OCI-LY7 (cell line): ENCODE measurements around the gene SETBP1. TPM values are rescaled to one million over a fixed set of nuclear protein-coding genes. Genes with fewer than 3 reads are reported as not detected.

ENCODE experiments used
- BruUV-seq: library from RNA; stranded (reverse); fragments of 400-500 nt; replicated peaks from 2 replicates; lab custom pipeline; 2021; lab: Mats Ljungman, UMichigan
- CTCF ChIA-PET: fragments of 300-600 bp; sonication (Branson Sonifier 250); formaldehyde crosslinking; loops from one replicate; lab custom pipeline; 2022; ENCODE audit warnings: antibody characterized with exemption; ENCODE audit not compliant: unreplicated experiment; lab: Charles Lee
- POLR2A ChIA-PET: fragments of 300-600 bp; sonication (Branson Sonifier 250); formaldehyde crosslinking; loops from one replicate; lab custom pipeline; 2022; ENCODE audit warnings: antibody characterized with exemption; lab: Charles Lee
- DNase-seq: peaks from one replicate; pipeline ENCODE4 v3.0.0-alpha.2; 2015; ENCODE audit warnings: low spot score
- H2AFZ ChIP-seq: fragments of 200-600 bp; sonication (generic), shearing (Covaris generic); 2 replicates; pipeline ENCODE4 v1.6.1; 2014; ENCODE audit warnings: mild to moderate bottlenecking, antibody characterized with exemption, low read length, moderate library complexity
- H3K27ac ChIP-seq: fragments of 200-600 bp; sonication (generic); 2 replicates; pipeline ENCODE4 v1.5.1; 2014; ENCODE audit warnings: mixed run types, low read depth, mild to moderate bottlenecking, moderate library complexity, low read length, inconsistent platforms; ENCODE audit not compliant: poor library complexity, severe bottlenecking
- H3K36me3 ChIP-seq: fragments of 200-600 bp; sonication (generic); 2 replicates; pipeline ENCODE4 v1.6.1; 2014; ENCODE audit warnings: mild to moderate bottlenecking, antibody characterized with exemption, low read length, moderate library complexity, mixed read lengths; ENCODE audit not compliant: insufficient read depth
- H3K4me1 ChIP-seq: fragments of 200-600 bp; sonication (generic); 2 replicates; pipeline ENCODE4 v1.5.1; 2014; ENCODE audit warnings: mild to moderate bottlenecking, low read length; ENCODE audit not compliant: insufficient read depth, poor library complexity, severe bottlenecking
- H3K4me2 ChIP-seq: fragments of 200-600 bp; sonication (generic); 2 replicates; pipeline ENCODE4 v1.6.1; 2014; ENCODE audit warnings: mild to moderate bottlenecking, low read length
- H3K4me3 ChIP-seq: fragments of 200-600 bp; sonication (generic); 2 replicates; pipeline ENCODE4 v1.5.1; 2014; ENCODE audit warnings: mild to moderate bottlenecking, low read depth, low read length; ENCODE audit not compliant: poor library complexity, severe bottlenecking
- H3K79me2 ChIP-seq: fragments of 200-600 bp; sonication (generic); 2 replicates; pipeline ENCODE4 v1.6.1; 2016; ENCODE audit warnings: low read depth, mild to moderate bottlenecking, low read length, moderate library complexity, mixed read lengths; ENCODE audit not compliant: insufficient read depth
- H3K9me2 ChIP-seq: fragments of 200-600 bp; sonication (generic); 2 replicates; pipeline ENCODE4 v1.6.1; 2016; ENCODE audit warnings: mild to moderate bottlenecking, low read length, mixed read lengths; ENCODE audit not compliant: insufficient read depth
- H3K9me3 ChIP-seq: fragments of 200-600 bp; sonication (generic); 2 replicates; pipeline ENCODE4 v1.6.1; 2014; ENCODE audit warnings: mild to moderate bottlenecking, mixed run types, low read length, mixed read lengths
- H4K20me1 ChIP-seq: fragments of 200-600 bp; sonication (generic); 2 replicates; pipeline ENCODE4 v1.6.1; 2014; ENCODE audit warnings: mild to moderate bottlenecking, antibody characterized with exemption, low read length, moderate library complexity, mixed read lengths; ENCODE audit not compliant: insufficient read depth
- CTCF ChIP-seq: fragments of 200-600 bp; sonication (generic); conservative IDR thresholded peaks from 2 replicates; pipeline ENCODE4 v1.5.1; 2014; ENCODE audit warnings: mild to moderate bottlenecking, antibody characterized with exemption, low read length, moderate library complexity, mixed read lengths
- EZH2phosphoT487 ChIP-seq: fragments of 200-600 bp; sonication (generic); IDR thresholded peaks from 2 replicates; pipeline ENCODE4 v1.6.1; 2018; ENCODE audit warnings: low read depth, borderline replicate concordance, mild to moderate bottlenecking, mixed run types, antibody characterized with exemption, low read length, moderate library complexity, mixed read lengths
- intact Hi-C: fragments of 100-400 bp; cut with micrococcal nuclease; formaldehyde crosslinking; loops from one replicate; pipeline ENCODE4 v1.10.0; 2022; ENCODE audit not compliant: unreplicated experiment
- total RNA-seq, 2 experiments: library from RNA; depleted of rRNA in 1 of 2; stranded (reverse); fragments of >200 nt in 1 of 2; shearing (Covaris generic) in 1 of 2; gene quantifications; 2 replicates each; pipeline ENCODE4 v1.2.3, GENCODE V29; 2014 to 2022

Gene SETBP1
- total RNA-seq, 2 experiments from 2014 or later, result 2.6 to 9.1 TPM

- Histone ChIP-seq H3K79me2 (no peaks in the 10 kb centered on the region), H2AFZ (no peak overlapping the region), H3K9me2 (no peaks in the 10 kb centered on the region), H3K4me3 (no peak overlapping the region), H3K27ac (no peak overlapping the region), H3K36me3 (no peaks in the 10 kb centered on the region), H4K20me1 (no peaks in the 10 kb centered on the region), H3K4me2 (no peak overlapping the region), H3K9me3 (no peaks in the 10 kb centered on the region), H3K4me1 (no peaks in the 10 kb centered on the region)
- DNase-seq, result no peak
- BruUV-seq, result no TSS peak
- intact Hi-C loops, result no loop called here
- ChIA-PET POLR2A (interaction anchor here (0.7 to 0.8 kb wide), 2 partner anchors 11 to 454 kb away, joined by 3 read pairs; no protein-coding TSS in a partner anchor), CTCF (no interaction called here)
- TF ChIP-seq CTCF (no peak), EZH2phosphoT487 (no peak)
These were observed 26.1 kb upstream of the SETBP1 start for GRCh38 chr18:44654573-44654972.

- no peaks in the 10 kb centered on the region for H4K20me1 ChIP-seq
- no peak for DNase-seq
- H3K9me3 ChIP-seq, result no peaks in the 10 kb centered on the region
- ChIA-PET POLR2A (interaction anchor here (0.6 kb wide), 1 partner anchor 519 kb away, joined by 3 read pairs; no protein-coding TSS in a partner anchor), CTCF (no interaction called here)
- no peaks in the 10 kb centered on the region for H3K9me2 ChIP-seq
- BruUV-seq, result no TSS peak
- no peaks in the 10 kb centered on the region for H3K79me2 ChIP-seq
- H3K36me3 ChIP-seq, result no peaks in the 10 kb centered on the region
- TF ChIP-seq EZH2phosphoT487, result no peak
- TF ChIP-seq CTCF, result no peak
- no peak overlapping the region for H3K4me3 ChIP-seq
- intact Hi-C loops, result no loop called here
- no peaks in the 10 kb centered on the region for H3K4me1 ChIP-seq
- H3K4me2 ChIP-seq, result no peak overlapping the region
- H2AFZ ChIP-seq, result no peak overlapping the region
- H3K27ac ChIP-seq, result no peak overlapping the region
These were observed 25.3 kb upstream of the SETBP1 start for GRCh38 chr18:44655435-44655834.

- Histone ChIP-seq H3K27ac (no peak overlapping the region), H4K20me1 (no peaks in the 10 kb centered on the region), H3K4me1 (no peaks in the 10 kb centered on the region), H3K9me2 (no peaks in the 10 kb centered on the region), H3K4me3 (no peak overlapping the region), H3K36me3 (no peaks in the 10 kb centered on the region), H2AFZ (no peak overlapping the region), H3K4me2 (no peak overlapping the region), H3K9me3 (no peaks in the 10 kb centered on the region), H3K79me2 (no peaks in the 10 kb centered on the region)
- ChIA-PET POLR2A (no interaction called here), CTCF (no interaction called here)
- DNase-seq, result no peak
- intact Hi-C loops, result no loop called here
- BruUV-seq, result no TSS peak
- no peak for TF ChIP-seq CTCF
- TF ChIP-seq EZH2phosphoT487, result no peak
These were observed 20.9 kb upstream of the SETBP1 start for GRCh38 chr18:44659771-44660170.
